LoVo (cell line): ENCODE measurements around the gene HOOK1.
"Not testable (repeated sequence)": the region's sequence is repeated elsewhere in the genome, so short reads cannot be mapped to it uniquely, and the experiment has no call there.

ENCODE experiments used
- DNase-seq: peaks from one replicate; pipeline ENCODE4 v3.0.0-alpha.2; 2016; ENCODE audit warnings: low spot score

HOOK1 gene

GRCh38 chr1:59819566-59820438, 5.1 kb downstream of the HOOK1 start:
- DNase-seq, result no peak

DNA sequence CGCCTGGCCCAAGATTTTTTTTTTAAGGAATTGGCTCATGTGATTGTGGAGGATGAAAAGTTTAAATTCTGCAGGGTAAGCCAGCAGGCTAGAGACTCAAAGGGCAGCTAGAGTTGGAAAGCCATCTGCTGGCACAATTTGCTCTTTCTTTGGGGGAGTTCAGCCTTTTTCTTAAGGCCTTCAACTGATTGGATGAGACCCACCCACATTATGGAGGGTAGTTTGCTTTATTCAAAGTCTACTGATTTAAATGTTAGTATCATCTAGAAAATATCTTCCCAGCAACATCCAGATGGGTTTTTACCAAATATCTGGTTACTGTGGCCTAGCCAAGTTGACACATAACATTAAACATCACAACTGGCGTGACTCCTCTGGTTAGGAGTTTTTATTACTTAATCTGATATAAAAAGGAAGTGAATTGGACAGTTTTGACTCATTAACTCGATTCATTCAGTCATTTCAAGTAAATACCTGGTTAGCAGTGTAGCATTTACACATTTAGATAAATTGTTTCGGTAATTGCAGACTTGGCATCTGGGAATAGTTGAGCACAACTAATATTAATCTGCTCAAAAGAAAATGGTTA, 12.4 kb downstream of the HOOK1 start:
- DNase-seq, result no peak

GRCh38 chr1:59828160-59828559, 13.4 kb downstream of the HOOK1 start:
- DNase-seq, result no peak

DNA sequence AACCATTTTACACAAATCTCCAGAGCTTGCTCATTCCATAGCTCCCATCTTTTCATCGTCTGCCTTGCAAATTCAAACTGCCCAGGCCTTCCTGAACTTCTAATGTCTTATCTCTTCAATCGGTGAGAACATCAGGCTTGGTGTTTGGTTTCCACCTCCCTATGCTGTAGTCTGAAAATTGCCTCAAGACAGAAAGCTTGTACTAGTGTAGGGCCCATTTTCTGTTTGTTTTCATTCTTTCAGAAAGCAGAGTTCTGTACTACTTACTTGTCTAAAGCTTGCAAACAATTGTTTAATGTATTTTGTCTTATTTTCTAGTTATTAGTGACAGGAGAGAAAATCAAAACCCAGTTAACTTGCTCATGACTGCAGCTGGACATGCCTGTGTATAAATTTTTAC, 16.8 kb downstream of the HOOK1 start:
- no peak for DNase-seq

DNA sequence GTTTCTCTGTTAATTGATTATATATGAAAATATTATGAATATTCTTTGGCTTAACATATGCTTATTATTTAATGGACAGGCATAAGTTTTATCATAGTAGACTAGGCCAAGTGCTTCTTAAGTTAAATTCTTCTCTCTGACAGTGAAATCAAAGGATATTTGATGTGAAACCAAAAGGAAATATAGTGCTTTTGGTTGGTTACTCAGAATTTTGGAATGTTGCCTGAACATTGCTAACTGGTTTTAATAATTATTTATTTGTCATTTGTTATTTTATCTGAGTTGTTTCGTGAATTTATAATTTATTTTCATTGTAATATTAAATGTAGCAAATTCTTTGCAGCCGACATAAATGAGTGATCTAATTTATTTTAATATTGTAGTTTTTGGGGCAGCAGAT, 18.3 kb downstream of the HOOK1 start:
- DNase-seq, result no peak

- DNase-seq, result no peak
These were observed 19.2 kb downstream of the HOOK1 start for GRCh38 chr1:59833991-59834390.

DNA sequence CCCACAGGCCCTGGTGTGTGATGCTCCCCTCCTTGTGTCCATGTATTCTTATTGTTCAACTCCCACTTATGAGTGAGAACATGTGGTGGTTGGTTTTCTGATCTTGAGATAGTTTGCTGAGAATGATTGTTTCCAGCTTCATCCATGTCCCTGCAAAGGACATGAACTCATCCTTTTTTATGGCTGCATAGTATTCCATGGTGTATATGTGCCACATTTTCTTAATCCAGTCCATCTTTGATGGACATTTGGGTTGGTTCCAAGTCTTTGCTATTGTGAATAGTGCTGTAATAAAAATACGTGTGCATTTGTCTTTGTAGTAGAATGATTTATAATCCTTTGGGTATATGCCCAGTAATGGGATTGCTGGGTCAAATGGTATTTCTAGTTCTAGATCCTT, 23.1 kb downstream of the HOOK1 start:
- DNase-seq, result not testable (repeated sequence)

- DNase-seq, result no peak
These were observed 30.3 kb downstream of the HOOK1 start for GRCh38 chr1:59845091-59845490.

DNA sequence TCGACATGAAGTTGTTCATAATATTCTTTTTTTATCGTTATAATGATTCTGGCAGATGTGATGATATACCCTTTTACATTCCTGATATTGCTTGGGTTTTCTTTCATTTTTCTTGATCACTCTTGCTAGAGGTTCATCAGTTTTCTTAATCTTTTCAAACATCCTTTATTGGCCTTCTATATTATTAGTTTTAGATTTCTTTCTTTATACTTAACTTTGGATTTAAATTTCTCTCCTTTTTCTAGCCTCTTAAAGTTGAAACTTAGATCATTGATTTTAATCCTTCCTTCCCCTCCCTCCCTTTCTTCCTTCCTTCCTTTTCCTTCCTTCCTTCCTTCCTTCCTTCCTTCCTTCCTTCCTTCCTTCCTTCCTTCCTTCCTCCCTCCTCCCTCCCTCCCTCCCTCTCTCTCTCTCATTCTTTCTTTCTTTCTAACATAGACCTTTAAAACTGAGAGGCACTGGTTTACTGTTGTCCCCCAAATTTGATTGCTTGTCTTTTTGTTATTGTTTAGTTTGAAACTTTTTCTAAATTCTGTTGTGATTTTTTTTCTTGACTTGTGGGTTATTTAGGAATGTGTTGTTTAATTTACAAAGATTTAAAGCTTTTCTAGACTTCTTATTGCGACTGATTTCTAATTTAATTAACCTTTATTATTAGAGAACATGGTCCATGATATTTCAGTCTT, 31.6 kb downstream of the HOOK1 start:
- DNase-seq, result no peak

DNA sequence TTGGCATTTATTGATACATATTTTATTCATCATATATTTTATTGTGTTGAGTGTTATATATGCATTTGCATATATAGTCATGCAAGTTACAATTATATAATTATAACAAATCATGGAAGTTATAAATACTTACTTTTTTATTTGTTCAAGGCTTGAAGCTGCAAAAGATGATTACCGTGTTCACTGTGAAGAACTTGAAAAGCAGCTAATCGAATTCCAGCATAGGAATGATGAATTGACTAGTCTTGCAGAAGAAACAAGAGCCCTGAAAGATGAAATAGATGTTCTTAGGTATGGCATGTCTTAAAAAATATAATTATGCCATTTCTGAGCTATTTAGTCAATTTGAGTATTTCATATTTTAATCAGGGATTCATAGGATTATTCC, 32.1 kb downstream of the HOOK1 start:
- no peak for DNase-seq

DNA sequence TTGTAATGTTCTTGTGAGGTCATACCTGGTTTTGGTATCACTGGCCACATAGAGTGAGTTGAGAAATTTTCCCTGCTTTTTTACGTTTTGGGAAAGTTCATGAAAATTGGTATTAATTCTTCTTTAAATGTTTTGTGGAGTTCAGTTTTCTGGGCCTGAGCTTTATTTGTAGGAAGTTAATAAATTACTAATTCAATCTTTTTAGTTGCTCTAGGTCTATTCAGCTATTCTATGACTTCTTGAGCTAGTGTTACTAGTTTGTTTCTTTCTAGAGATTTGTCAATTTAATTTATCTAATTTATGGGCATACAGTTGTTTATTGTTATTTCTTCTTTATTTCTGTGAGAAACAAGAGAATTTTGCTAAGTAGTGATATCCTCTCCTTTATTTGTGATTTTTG, 37.4 kb downstream of the HOOK1 start:
- DNase-seq, result no peak

- not testable (repeated sequence) for DNase-seq
These were observed 40.5 kb downstream of the HOOK1 start for GRCh38 chr1:59855297-59855696.

GRCh38 chr1:59856725-59857338, 42.1 kb downstream of the HOOK1 start:
- no peak for DNase-seq

GRCh38 chr1:59857679-59858354, 43.1 kb downstream of the HOOK1 start:
- no peak for DNase-seq

- no peak for DNase-seq
These were observed 51.7 kb downstream of the HOOK1 start for GRCh38 chr1:59866462-59866861.

DNA sequence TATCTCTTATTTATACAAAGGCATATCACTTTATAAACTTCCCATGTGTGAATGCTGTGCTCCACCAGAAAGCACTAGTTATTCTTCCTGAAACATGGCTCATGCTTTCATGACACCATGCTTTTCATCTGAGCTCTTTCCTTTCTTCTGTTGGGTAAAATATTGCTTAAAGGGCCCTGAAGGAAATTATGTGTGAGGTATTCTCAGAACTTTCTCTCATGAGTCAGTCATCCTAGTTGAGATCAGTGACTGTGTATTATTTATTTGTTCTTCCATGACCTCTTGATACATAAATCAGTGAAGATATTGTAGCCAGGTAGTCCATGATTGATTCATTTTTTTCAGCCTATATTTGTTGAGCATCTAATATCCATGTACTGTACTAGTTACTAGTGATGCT, 57.0 kb downstream of the HOOK1 start:
- no peak for DNase-seq

DNA sequence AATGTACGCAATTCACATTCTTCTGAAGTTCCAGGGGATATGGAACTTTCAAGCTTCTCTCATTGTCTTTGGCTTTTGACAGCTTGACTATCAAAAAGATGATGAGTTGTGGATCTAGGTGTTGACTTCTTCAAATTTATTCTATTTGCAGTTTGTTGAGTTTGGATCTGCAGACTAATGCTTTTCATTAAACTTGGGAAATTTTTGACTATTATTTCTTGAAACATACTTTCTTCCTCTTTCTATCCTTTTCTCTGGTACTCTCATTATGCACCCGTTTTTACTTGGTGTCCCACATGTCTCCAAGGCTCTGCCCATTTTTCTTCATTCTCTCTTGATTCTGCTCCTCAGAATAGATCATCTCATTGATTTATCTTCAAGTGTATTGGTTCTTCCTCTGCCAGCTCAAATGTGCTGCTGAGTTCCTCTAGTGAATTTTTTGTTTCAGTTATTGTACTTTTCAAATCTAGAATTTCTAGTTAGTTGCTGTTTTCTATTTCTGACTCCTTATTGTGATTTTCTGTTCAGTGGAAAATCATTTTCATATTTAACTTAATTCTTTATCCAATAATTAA, 62.4 kb downstream of the HOOK1 start:
- DNase-seq, result no peak

- DNase-seq, result no peak
These were observed 63.6 kb downstream of the HOOK1 start for GRCh38 chr1:59878370-59878769.

DNA sequence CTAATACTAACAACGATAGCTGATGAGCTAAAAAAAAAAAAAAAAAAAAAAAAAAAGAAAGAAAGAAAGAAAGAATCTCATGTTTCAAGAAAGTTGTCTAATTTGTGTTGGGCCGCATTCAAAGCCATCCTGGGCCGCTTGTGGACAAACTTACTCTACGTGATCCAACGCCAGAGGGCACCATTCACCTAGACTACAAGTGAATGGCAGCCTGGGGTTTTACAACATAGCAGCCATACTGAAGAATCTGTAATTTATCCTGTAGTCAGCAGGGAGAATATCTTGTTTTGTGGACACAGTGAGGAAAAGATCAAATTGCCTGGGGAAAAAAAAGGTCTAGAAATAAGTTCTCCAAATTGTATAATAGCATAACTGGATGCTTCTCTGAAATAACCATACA, 64.8 kb downstream of the HOOK1 start:
- peak; percentile 72 for DNase-seq

DNA sequence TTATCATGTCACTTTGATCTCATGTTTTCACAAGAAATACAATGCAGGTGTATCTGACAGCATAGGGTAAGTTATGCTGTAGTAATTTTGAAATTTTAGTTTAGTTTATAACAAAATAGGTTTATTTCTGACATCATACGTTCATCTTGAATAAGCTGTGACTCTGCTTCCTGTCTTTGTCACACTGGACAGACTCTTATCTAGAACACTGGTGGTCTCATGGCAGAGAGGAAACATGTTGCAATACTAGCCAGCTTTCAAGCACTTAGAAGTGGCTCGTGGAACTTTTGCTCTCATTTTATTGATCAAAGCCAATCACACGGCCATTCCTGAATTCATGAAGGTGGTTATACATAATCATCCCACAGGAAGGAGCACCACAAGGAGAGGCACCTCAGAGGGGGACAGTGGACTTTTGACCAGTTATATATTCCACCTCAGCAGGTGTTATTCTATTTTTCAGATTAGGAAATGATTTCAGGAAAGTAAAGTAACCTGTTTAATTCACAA, 65.3 kb downstream of the HOOK1 start:
- DNase-seq, result no peak

- DNase-seq, result no peak
These were observed 66.0 kb downstream of the HOOK1 start for GRCh38 chr1:59880735-59881134.
